ENCODE data around the gene DNAJC11.

GRCh38 chr1:6630027-6630426 lies 71.6 kb downstream of the DNAJC11 start:
- TF ChIP-seq MAX (IDR thresholded peaks at IDR 0.05) (no peak), CTCF (IDR thresholded peaks at IDR 0.05) (no peak)

Measured in A549 (cell line).